ENCODE measurements around the gene SGMS1.
"Not testable (repeated sequence)": the region's sequence is repeated elsewhere in the genome, so short reads cannot be mapped to it uniquely, and the experiment has no call there.

SGMS1 gene

DNA sequence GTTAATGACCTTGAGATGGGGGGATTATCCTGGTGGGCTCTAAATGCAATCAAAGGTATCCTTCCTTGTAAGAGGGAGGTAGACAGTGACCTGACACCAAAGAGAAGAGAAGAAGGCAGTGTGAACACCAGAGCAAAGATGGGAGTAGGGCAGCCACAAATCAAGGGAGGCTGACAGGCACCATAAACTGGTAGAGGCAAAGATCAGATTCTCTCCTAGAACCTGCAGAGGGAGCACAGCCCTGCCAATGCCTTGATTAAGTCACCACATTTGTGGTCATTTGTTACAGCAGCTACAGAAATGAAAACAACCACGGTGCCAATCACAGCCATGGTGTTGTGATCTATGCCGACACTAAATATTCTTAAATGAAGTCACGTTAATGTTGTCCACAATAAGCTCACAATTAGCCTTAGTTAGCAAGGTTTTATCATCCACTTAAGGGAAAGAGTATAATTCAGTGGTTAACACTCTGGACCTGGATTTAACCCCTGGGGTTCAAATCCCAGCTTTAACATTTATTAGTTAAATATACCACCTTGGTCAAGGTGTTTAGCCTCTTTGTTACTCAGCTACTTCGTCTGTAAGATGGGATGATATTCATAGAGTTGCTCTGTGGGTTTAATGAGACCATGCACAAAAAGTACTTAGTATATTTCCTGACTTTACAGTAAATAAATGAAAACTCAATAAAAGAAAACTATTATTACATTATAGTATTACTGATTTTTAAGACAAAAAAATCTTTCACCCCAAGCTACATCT, 70.8 kb downstream of the SGMS1 start:
- DNase-seq: peak; percentile 31

DNA sequence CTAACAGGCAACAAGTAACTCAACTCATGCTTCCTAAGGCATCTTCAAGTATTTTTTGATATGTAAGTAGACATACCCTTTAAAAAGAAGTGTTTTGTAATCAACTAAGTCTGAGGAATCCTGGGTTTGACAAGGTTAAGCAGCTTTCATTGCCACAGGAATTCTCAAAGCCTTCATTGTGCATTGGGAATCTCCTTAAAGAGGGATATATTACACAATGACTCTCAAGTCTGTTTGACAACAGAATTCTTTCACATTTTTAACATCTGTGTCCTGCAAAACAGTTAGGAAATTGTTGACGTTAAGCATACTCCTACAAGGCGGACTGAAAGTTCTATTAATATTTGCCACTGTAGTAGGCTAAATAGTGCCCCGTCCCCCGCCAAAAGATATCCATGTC, 71.4 kb downstream of the SGMS1 start:
- DNase-seq: no peak

DNA sequence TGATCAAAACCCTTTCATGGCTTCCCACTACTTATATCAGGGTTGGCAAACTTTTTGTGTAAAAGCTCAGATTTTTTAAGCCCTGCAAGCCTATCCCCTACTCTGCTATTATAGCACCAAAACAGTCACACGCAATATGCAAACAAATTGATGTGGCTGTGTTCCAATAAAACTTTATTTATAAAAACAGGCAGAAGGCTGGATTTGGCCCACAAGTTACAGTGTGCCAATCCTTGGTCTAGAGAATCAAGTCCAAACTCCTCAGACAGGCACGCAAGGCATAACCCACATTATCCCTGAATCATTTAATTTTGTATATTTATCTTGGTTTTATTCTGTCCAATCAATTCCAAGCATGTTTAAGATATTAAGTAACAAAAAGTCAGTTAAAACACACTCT, 71.9 kb downstream of the SGMS1 start:
- no peak for DNase-seq

- no peak for DNase-seq
These were observed 73.4 kb downstream of the SGMS1 start for GRCh38 chr10:50550291-50550839.

GRCh38 chr10:50549186-50549585, 74.6 kb downstream of the SGMS1 start:
- DNase-seq: not testable (repeated sequence)

GRCh38 chr10:50548481-50548880, 75.3 kb downstream of the SGMS1 start:
- DNase-seq: not testable (repeated sequence)

- DNase-seq: not testable (repeated sequence)
These were observed 77.5 kb downstream of the SGMS1 start for GRCh38 chr10:50546287-50546686.

GRCh38 chr10:50545846-50546245, 77.9 kb downstream of the SGMS1 start:
- no peak for DNase-seq

DNA sequence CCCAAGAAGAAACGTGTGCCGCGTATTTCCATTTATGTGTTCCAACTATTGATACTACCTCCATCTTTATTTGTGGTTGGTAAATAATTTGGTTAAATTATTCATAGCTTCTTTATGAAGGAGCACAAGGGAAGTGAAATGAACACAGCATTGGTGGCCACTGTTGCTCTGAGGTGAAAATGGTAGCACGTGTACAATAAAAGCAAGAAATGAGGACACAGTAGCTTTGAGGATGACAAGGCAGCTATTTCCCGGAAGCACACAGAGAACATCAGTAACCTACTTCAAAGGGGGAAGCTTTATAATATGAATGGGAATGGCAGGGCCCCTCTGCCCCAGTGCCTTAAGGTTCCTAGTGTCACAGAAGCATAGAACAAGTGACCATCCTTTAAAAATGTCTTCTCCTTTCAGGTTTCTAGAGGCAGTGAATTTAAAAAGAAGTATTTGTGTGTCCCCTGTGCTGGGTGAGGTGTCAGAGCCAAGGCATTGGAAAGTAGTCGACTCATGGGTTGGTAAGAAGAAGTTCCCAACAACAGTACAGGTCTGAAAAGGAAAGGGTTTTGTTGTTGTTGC, 78.8 kb downstream of the SGMS1 start:
- no peak for DNase-seq

DNA sequence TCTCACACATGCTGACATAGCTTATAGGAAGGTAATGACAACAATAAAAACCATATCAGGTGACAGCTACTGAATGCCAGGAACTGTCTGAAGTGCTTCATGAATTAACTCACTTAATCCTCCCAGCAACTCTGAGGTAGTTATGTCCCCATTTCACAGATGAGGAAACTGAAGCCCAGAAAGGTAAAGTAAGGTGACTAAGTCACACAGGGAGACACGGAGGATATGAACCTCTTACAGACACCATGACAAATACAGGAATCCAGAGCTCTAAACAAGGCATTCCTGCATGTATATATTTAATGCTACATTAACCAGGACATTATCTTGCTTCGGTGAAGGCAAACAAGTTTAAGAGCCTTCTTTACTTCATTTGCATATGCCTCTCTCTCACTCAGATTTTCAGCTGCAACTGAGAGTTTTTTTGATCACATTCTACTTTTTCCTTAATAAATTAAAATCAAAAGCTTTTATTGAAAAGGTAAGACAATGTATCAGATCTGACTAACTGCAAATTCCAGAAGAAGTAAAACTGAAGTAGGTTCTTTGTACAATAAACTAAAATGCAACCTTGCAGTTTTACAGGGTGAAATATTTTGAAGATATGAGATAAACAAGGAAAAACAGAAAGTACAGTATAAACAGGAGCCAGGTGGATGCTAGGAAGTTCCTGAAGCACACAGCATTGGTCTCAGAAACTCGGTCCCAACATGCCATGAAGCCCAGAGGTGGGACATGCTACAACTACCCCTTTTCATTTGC, 79.5 kb downstream of the SGMS1 start:
- no peak for DNase-seq

GRCh38 chr10:50542871-50543270, 80.9 kb downstream of the SGMS1 start:
- no peak for DNase-seq

DNA sequence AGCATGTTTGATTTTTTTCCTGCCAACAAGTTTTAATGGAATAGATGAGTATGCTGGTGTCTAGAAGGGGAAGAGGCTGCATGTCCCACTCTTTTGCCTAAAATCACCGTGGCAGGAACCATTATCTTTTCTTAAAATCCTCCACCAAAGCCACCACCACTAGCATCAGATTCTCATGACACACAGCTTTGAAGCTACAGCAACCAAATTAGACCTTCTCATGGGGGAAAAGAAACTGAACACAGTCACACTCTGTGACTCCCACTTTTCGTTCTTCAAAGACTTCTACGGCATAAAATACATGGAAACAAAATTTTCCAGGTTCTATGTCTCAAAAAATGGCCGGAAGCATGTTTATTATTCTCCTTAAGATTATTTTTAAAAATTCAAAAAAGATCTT, 81.8 kb downstream of the SGMS1 start:
- no peak for DNase-seq

DNA sequence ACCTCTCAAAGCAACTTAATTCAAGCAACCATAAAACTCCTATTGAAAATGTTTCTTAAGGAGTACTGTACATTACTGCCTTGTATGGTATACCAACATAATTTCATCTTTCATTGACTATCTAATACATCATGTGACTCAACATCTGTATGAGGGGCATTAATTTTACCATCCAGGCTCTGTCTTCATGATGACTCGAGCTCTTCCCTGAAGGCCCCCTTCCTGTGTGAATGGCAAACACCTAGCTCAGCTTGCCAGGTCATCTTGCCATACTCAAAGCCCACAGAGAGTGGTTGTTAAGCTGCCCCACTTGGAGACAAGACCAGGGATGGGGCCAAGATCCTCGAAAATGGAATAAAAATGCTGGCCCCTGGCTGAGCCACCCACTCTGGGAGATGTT, 82.4 kb downstream of the SGMS1 start:
- DNase-seq: no peak

- no peak for DNase-seq
These were observed 83.0 kb downstream of the SGMS1 start for GRCh38 chr10:50540826-50541122.

DNA sequence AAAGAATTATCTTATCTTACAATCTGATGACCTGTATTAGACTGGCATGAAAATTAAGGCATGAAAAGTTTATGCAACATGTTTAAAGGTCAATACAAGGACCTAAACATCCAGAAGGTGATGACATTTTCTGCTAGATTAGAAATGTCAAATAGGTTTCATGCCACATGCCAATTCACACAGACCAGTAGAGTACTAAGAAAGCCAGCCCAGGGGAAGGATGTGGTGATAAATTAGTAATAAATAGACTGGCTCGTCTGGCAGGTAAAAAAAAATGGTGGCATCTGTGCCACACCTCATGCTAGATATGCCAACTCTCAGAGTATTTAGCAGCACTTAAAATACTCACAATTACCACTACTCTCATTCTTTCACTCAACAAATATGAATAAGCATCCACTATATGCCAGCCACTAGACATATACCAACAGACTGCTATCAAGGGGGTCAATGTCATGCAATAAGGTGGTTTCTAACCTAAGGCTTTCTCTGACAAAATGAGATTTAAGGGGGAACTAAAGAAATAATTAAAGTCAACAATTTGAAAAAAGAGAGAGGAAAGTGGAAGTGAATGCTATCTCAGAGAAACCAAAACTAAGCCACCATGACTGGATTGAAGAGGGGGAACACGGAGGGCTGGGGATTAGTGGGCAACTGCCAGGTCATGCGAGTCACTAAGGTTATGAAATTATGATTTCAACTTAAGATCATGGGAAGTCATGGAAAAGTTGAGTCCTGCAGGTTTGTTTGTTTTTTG, 83.5 kb downstream of the SGMS1 start:
- no peak for DNase-seq

DNA sequence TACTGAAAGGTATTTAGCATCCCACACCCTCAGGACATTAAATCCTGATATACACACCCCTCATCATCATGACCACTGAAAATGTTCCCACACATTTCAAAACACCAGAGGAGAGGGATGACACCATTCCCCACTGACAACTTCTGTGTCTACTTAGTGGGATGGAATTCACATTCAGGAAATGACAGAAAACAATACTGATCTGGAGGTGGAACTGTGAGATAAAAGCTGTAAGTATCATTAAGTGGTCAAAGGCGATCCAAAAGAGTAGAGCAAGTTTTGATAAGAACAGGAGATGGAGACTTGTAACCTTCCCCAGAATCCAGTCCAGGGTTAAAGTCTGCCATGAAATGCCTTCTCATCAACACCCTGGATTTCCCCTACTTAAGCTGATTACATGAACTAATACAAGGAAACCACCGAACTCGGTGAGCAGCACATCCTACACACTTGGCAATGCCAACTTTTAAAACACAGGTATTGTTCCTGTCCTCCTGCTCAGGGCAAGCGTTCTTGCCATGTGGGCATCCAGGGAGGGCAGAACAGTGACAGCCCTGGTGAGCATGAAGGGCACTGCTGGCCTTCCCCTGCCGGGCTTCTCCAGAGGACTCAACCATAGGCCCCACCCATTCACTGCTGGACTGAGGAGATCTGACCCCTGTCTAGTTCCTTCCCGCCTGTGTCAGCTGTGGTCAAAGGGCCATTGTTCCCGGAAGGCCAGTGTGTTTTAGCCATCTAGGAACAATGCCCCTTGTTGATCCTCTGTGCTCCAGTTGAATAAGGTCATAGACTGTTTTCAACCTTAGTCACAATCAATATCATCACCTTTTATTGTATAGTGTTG, 85.0 kb downstream of the SGMS1 start:
- no peak for DNase-seq

DNA sequence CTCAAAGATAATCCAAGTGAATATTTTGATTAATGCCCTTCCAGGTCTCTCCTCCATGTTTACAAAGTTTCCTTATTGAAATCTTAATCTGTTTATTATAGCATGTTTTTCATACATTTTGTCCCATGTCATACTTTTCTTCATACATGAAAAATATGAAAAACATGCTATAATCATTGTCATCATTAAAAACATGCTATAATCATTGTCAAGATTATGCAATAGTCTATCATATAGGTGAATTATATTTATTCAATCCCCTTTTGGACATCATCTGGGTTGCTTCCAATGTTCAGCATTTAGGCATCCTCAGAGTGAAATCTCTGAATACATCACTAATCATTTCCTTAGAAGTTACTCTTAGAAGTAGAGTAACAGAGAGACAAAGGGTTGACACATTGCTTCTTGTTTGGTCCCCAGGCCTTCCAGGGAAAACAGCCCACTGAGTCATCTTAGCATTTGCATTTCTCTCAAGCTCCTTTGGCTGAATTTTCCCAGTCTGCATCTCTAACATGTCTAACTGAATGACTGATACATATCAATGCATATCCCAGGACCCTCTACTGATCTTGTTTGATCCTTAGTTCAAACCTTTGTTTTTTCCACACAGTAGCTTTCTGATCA, 87.0 kb downstream of the SGMS1 start:
- no peak for DNase-seq

GRCh38 chr10:50534748-50535376, 88.9 kb downstream of the SGMS1 start:
- not testable (repeated sequence) for DNase-seq

- no peak for DNase-seq
These were observed 90.5 kb downstream of the SGMS1 start for GRCh38 chr10:50533296-50533695.

GRCh38 chr10:50531388-50532077, 92.2 kb downstream of the SGMS1 start:
- no peak for DNase-seq

DNA sequence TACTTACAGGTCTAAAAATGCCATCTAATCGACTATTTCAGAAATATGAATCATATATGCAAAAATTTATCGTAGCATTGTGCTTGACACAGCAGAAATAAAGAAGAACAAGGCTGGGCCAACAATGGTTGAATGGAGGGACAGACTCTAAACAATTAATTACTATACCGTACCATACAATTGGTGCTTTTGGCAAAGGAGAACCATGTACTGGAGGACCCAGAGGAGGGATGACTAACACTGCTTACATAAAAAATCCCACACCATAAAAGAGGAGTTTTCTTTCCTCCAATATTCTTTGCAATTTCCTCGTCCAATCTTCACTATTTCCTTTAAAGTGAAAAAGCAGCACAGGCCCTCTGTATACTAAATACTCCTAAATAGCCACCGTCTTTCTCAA, 94.1 kb downstream of the SGMS1 start:
- DNase-seq: no peak
